Measurements from ENCODE around the gene PSMB11.

Gene PSMB11

DNA sequence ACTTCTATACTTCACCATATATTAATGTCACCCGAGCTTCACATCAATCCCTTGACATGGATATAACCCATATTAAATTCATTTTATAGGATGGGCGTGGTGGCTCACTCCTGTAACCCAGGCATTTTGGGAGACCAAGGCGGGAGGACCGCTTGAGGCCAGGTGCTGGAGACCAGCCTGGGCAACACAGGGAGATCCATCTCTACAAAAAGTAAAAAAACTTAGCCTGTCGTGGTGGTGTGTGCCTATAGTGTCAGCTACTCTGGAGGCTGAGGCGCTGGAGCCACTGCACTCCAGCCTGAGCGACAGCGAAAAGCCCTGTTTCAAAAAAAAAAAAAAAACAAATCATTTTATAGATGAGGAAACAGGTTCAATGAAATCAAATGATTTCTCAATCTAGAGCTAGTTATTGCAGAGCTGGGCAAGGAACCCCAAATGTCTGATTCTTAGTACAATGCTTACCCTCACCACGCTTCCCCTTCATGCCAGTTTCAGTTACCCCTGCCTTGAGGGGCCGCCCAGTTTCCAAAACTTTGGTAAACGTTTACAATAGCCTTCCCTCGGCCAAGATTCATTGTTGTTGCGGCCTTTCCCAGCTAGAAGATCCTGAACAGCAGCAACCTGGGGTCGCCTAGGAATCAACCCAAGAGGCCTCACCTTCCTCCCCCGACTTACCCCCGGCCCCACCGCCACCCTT is 8.1 kb upstream of the PSMB11 start:
- no peak for DNase-seq (ENCODE audit: insufficient read length)
- no peak for TF ChIP-seq POLR2A (IDR thresholded peaks at IDR 0.05; ENCODE audit: low read depth, low read length)
- no peak for TF ChIP-seq TAF1 (IDR thresholded peaks at IDR 0.05; ENCODE audit: borderline replicate concordance, low read depth, low read length)
- no peak for TF ChIP-seq POLR2AphosphoS5 (IDR thresholded peaks at IDR 0.05; ENCODE audit: low read depth, low read length)
- no peak for FAIRE-seq

DNA sequence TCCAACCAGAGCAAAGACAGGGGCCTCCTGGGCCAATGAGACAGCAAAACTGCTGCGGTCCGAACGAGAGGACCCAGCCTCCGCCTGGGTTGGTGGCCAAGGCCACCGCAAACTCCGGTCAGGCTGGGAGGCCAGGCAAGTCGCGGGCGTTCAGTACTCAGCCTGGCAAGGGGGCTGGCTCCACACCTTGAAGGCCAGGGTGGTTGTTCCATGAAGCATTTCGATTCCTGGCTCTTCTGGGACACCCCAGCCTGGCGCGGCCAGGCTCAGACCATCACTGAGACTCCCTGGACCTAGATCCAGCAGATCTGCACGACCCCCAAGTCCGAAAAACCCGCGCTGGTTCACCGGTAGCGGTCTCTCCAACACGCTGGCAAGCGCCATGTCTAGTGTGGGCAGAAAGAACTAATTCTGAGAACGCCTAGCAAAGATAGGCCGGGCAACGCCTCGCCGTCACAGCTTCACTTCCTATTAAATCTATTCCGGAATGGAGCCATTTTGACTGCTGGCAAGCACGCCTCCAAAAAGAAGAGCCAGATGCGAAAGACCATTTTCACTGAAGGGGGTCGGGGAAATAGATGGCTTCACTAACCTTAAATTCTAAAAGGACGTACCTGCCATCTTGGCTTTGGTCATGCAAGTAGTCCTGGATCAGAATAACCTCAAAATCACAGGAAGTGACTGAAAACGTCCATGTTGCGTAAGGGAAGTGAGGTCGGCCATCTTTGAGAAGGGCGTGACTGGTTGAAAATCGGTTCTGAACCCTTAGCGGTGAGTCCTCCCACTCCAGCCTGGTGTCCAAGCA is 7.3 kb upstream of the PSMB11 start, which contains the start of gene PSMB5:
TSS of gene PSMB5 (minus strand) at position 403 of the 805 bp plus-strand sequence. CDS start at position 384, 19 bp downstream.
- peak; percentile 89 for DNase-seq (ENCODE audit: insufficient read length)
- peak; percentile 79 for TF ChIP-seq POLR2A (IDR thresholded peaks at IDR 0.05; ENCODE audit: low read depth, low read length)
- peak; percentile 76; the same call in 1 of the 2 replicates for TF ChIP-seq TAF1 (IDR thresholded peaks at IDR 0.05; ENCODE audit: borderline replicate concordance, low read depth, low read length)
- peak; percentile 78; the same call in 1 of the 2 replicates for TF ChIP-seq POLR2AphosphoS5 (IDR thresholded peaks at IDR 0.05; ENCODE audit: low read depth, low read length)
- peak; percentile 92 for FAIRE-seq

DNA sequence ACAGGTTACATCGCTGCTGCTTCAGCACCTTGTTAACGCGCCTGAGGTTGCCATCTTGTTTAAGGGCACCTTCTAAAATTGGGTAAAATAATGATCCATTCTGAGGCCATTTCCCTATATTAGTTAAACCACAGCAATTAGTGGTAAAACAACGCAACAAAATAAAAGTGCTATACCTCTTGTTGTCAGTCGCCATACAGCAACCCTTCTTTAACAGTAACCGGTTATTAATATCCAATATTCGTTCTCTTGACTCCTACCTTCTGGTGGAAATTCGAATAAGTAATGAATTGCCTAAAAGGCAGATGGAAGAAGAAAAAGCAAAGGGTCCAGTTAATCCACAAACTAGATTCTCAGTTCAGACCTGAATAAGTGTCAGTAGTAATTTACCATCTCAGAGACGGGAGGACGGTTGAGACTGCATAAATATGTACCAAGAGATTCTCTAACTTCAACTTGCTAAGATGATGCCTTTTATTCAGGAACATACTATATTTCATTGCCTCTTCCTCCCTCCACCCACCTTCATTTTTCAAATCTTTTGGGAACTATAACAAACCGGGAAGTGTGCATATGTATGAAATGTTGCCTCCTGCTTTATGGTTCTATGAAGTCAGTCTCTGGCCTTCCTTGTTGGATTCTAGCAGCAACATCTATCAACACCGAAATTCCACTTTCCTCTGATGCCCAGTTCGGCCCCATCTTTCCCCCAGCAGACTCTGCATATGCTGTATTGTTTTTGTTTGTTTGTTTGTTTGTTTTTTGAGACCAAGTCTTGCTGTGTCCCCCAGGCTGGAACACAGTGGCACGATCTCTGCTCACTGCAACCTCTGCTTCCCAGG is 6.5 kb upstream of the PSMB11 start:
- DNase-seq (ENCODE audit: insufficient read length): no peak
- TF ChIP-seq TAF1 (IDR thresholded peaks at IDR 0.05; ENCODE audit: borderline replicate concordance, low read depth, low read length) (no peak), POLR2A (IDR thresholded peaks at IDR 0.05; ENCODE audit: low read depth, low read length) (no peak), POLR2AphosphoS5 (IDR thresholded peaks at IDR 0.05; ENCODE audit: low read depth, low read length) (no peak)
- FAIRE-seq: no peak

- no peak for TF ChIP-seq TAF1 (IDR thresholded peaks at IDR 0.05; ENCODE audit: borderline replicate concordance, low read depth, low read length)
- no peak for TF ChIP-seq POLR2AphosphoS5 (IDR thresholded peaks at IDR 0.05; ENCODE audit: low read depth, low read length)
- TF ChIP-seq POLR2A (IDR thresholded peaks at IDR 0.05; ENCODE audit: low read depth, low read length): no peak
- DNase-seq (ENCODE audit: insufficient read length): no peak
- FAIRE-seq: no peak
These were observed 1.9 kb upstream of the PSMB11 start for GRCh38 chr14:23040100-23040499.

GRCh38 chr14:23041729-23042128 is 283 bp upstream of the PSMB11 start:
- TF ChIP-seq TAF1 (IDR thresholded peaks at IDR 0.05; ENCODE audit: borderline replicate concordance, low read depth, low read length) (no peak), POLR2AphosphoS5 (IDR thresholded peaks at IDR 0.05; ENCODE audit: low read depth, low read length) (no peak), POLR2A (IDR thresholded peaks at IDR 0.05; ENCODE audit: low read depth, low read length) (no peak)
- no peak for FAIRE-seq

DNA sequence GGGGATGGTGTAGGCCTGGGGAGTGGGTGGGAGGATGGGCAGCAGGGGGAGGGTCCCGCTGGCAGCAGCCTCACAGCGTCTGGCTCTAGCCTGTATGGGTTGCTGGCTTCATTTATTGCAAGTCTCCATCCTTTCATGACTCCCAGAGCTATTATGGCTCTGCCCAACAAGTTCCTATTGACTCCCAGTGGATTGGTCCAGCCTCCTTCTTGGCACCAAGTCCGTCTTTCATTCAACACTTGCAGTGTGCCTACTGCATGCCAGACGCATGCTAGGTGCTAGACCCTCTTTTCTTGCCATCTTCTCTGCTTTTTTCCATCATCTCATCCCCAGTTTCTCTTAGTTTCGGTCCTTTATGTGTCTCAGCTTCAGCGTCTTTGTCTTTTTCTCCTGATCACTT is 1.1 kb downstream of the PSMB11 start:
- DNase-seq (ENCODE audit: insufficient read length) (no peak), FAIRE-seq (no peak)
- no peak for TF ChIP-seq POLR2A (IDR thresholded peaks at IDR 0.05; ENCODE audit: low read depth, low read length)
- TF ChIP-seq TAF1 (IDR thresholded peaks at IDR 0.05; ENCODE audit: borderline replicate concordance, low read depth, low read length): no peak

More at GRCh38 chr14:23041729-23042128, 283 bp upstream of the PSMB11 start:
- no peak for DNase-seq (ENCODE audit: insufficient read length)

DNA sequence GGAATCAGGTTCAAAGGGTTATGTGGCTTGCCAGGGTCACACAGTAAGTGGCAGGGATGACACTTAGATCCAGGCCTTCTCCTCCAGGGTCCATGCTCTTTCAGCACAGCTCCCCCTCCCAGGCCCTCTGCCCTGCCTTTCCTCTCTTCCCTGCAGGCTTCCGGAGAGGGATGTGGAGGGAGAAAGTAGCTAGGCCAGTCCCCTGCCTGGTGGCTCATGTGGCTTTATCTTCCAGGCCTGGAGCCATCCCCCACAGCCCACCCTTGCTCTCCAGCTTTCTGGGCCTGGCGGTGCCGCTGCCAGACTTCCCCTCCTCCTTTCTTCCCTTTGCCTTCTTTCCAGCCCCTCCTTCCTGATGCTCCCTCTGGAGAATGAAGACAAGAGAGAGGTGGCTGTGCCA is 1.7 kb downstream of the PSMB11 start:
- DNase-seq (ENCODE audit: insufficient read length): no peak
- TF ChIP-seq TAF1 (IDR thresholded peaks at IDR 0.05; ENCODE audit: borderline replicate concordance, low read depth, low read length): no peak
- no peak for TF ChIP-seq POLR2A (IDR thresholded peaks at IDR 0.05; ENCODE audit: low read depth, low read length)
- no peak for TF ChIP-seq POLR2AphosphoS5 (IDR thresholded peaks at IDR 0.05; ENCODE audit: low read depth, low read length)
- FAIRE-seq: no peak

- FAIRE-seq: no peak
These were observed 2.8 kb downstream of the PSMB11 start for GRCh38 chr14:23044840-23045239.

GRCh38 chr14:23045419-23046357 is 3.7 kb downstream of the PSMB11 start:
- no peak for FAIRE-seq
- DNase-seq (ENCODE audit: insufficient read length): no peak
- TF ChIP-seq POLR2A (IDR thresholded peaks at IDR 0.05; ENCODE audit: low read depth, low read length) (no peak), TAF1 (IDR thresholded peaks at IDR 0.05; ENCODE audit: borderline replicate concordance, low read depth, low read length) (no peak), POLR2AphosphoS5 (IDR thresholded peaks at IDR 0.05; ENCODE audit: low read depth, low read length) (no peak)

More at GRCh38 chr14:23044840-23045239, 2.8 kb downstream of the PSMB11 start:
- TF ChIP-seq TAF1 (IDR thresholded peaks at IDR 0.05; ENCODE audit: borderline replicate concordance, low read depth, low read length) (no peak), POLR2AphosphoS5 (IDR thresholded peaks at IDR 0.05; ENCODE audit: low read depth, low read length) (no peak), POLR2A (IDR thresholded peaks at IDR 0.05; ENCODE audit: low read depth, low read length) (no peak)
- DNase-seq (ENCODE audit: insufficient read length): no peak

GRCh38 chr14:23047034-23047634 is 5.1 kb downstream of the PSMB11 start:
- DNase-seq (ENCODE audit: insufficient read length): no peak
- no peak for TF ChIP-seq POLR2AphosphoS5 (IDR thresholded peaks at IDR 0.05; ENCODE audit: low read depth, low read length)
- no peak for TF ChIP-seq POLR2A (IDR thresholded peaks at IDR 0.05; ENCODE audit: low read depth, low read length)
- no peak for TF ChIP-seq TAF1 (IDR thresholded peaks at IDR 0.05; ENCODE audit: borderline replicate concordance, low read depth, low read length)
- FAIRE-seq: no peak

Measured in GM12892 (cell line).